Gastroesophageal sphincter (tissue), 3 donors: Measurements from ENCODE around the gene TTC7B.

ENCODE experiments used
- POLR2A ChIP-seq, 2 donors: fragments of 450-650 bp; IDR thresholded peaks; one replicate each; pipeline ENCODE4 v1.6.1; 2017; ENCODE audit warnings: antibody characterized with exemption in 2 of 2, mild to moderate bottlenecking in 2 of 2, moderate library complexity in 1 of 2
- POLR2AphosphoS5 ChIP-seq: sonication (generic); formaldehyde crosslinking; IDR thresholded peaks from one replicate; pipeline ENCODE4 v1.6.1; 2017; ENCODE audit warnings: antibody characterized with exemption
- TF ChIP-seq, protein P1 (sequence below), 4 experiments: fragments of 200-600 bp in 2 of 4; fragments of 450-650 bp in 2 of 4; sonication (generic) in 1 of 4; IDR thresholded peaks; one replicate each; pipeline ENCODE4 v1.5.1; 2017 to 2019; ENCODE audit warnings: antibody characterized with exemption in 4 of 4, mild to moderate bottlenecking in 2 of 4, moderate library complexity in 2 of 4

- TF ChIP-seq POLR2AphosphoS5 (no peak), POLR2A (IDR thresholded peaks at IDR 0.05) (no peak)
- TF ChIP-seq, protein P1, sequence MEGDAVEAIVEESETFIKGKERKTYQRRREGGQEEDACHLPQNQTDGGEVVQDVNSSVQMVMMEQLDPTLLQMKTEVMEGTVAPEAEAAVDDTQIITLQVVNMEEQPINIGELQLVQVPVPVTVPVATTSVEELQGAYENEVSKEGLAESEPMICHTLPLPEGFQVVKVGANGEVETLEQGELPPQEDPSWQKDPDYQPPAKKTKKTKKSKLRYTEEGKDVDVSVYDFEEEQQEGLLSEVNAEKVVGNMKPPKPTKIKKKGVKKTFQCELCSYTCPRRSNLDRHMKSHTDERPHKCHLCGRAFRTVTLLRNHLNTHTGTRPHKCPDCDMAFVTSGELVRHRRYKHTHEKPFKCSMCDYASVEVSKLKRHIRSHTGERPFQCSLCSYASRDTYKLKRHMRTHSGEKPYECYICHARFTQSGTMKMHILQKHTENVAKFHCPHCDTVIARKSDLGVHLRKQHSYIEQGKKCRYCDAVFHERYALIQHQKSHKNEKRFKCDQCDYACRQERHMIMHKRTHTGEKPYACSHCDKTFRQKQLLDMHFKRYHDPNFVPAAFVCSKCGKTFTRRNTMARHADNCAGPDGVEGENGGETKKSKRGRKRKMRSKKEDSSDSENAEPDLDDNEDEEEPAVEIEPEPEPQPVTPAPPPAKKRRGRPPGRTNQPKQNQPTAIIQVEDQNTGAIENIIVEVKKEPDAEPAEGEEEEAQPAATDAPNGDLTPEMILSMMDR (IDR thresholded peaks at IDR 0.05): no peak
Observed at GRCh38 chr14:90714811-90715210, 101.4 kb downstream of the TTC7B start.
